Tibial nerve (tissue), 3 donors: ENCODE measurements around the gene SMU1.

Experiments used
- CTCF ChIP-seq, 5 experiments: fragments of 200-600 bp in 3 of 5; fragments of 450-650 bp in 2 of 5; sonication (generic) in 3 of 5; IDR thresholded peaks; one replicate each; pipeline ENCODE4 v1.5.1; 2016 to 2019; ENCODE audit warnings: antibody characterized with exemption in 5 of 5, mild to moderate bottlenecking in 3 of 5, moderate library complexity in 2 of 5
- POLR2A ChIP-seq, 2 donors: fragments of 450-650 bp; IDR thresholded peaks; one replicate each; pipeline ENCODE4 v1.6.1; 2017; ENCODE audit warnings: antibody characterized with exemption in 2 of 2, mild to moderate bottlenecking in 2 of 2, moderate library complexity in 2 of 2

GRCh38 chr9:33019797-33020196 is 56.7 kb downstream of the SMU1 start:
- no peak for TF ChIP-seq CTCF (IDR thresholded peaks at IDR 0.05)
- TF ChIP-seq POLR2A (IDR thresholded peaks at IDR 0.05): no peak
